CD8-positive, alpha-beta memory T cell (primary cell): Measurements from ENCODE around the gene TRIM44. TPM values are rescaled to one million over a fixed set of nuclear protein-coding genes. Genes with fewer than 3 reads are reported as not detected.
A peak's percentile ranks its signal among the peaks of the same experiment; 100 is the strongest.

Experiments
- CTCF ChIA-PET: fragments of 350-600 bp; sonication (Branson Sonifier 250); formaldehyde crosslinking; loops from one replicate; lab custom pipeline; 2021; ENCODE audit warnings: antibody characterized with exemption; lab: Charles Lee
- POLR2A ChIA-PET: fragments of 350-600 bp; sonication (Branson Sonifier 250); formaldehyde crosslinking; loops from one replicate; lab custom pipeline; 2021; ENCODE audit warnings: antibody characterized with exemption; lab: Charles Lee
- DNase-seq, 5 donors: peaks; one replicate each; pipeline versions ENCODE4 v3.0.0 to v3.0.0-alpha.2; 2020 to 2022; ENCODE audit warnings: mixed read lengths in 1 of 5
- H3K27ac ChIP-seq: one replicate; pipeline ENCODE4 v1.7.0; 2013; ENCODE audit warnings: low read depth, mild to moderate bottlenecking, low read length, moderate library complexity
- H3K27me3 ChIP-seq: 2 replicates; pipeline ENCODE4 v1.7.0; 2013; ENCODE audit warnings: low read length, mild to moderate bottlenecking; ENCODE audit not compliant: insufficient read depth, poor library complexity, severe bottlenecking
- H3K36me3 ChIP-seq: 2 replicates; pipeline ENCODE4 v1.7.0; 2013; ENCODE audit warnings: mild to moderate bottlenecking, low read length, moderate library complexity; ENCODE audit not compliant: insufficient read depth
- H3K4me1 ChIP-seq: 2 replicates; pipeline ENCODE4 v1.7.0; 2013; ENCODE audit warnings: mild to moderate bottlenecking, low read length, moderate library complexity; ENCODE audit not compliant: insufficient read depth
- H3K4me3 ChIP-seq: 2 replicates; pipeline ENCODE4 v1.7.0; 2013; ENCODE audit warnings: mild to moderate bottlenecking, low read length
- H3K9me3 ChIP-seq: 2 replicates; pipeline ENCODE4 v1.7.0; 2013; ENCODE audit warnings: mild to moderate bottlenecking, low read length
- H3K27ac Mint-ChIP-seq, 8 donors: one replicate each; pipeline ENCODE4 v1.8.0; 2020 to 2021; ENCODE audit warnings: mixed read lengths in 8 of 8, mild to moderate bottlenecking in 6 of 8, inconsistent platforms in 3 of 8, moderate library complexity in 3 of 8
- H3K27me3 Mint-ChIP-seq, 2 donors: one replicate each; pipeline ENCODE4 v1.8.0; 2020 to 2021; ENCODE audit warnings: mixed read lengths in 2 of 2, mild to moderate bottlenecking in 1 of 2, moderate library complexity in 1 of 2
- H3K36me3 Mint-ChIP-seq, 3 donors: one replicate each; pipeline ENCODE4 v1.8.0; 2020 to 2021; ENCODE audit warnings: mixed read lengths in 3 of 3, inconsistent platforms in 1 of 3, mild to moderate bottlenecking in 1 of 3
- H3K4me1 Mint-ChIP-seq, 3 donors: one replicate each; pipeline ENCODE4 v1.8.0; 2020 to 2021; ENCODE audit warnings: mixed read lengths in 3 of 3, inconsistent platforms in 1 of 3, mild to moderate bottlenecking in 1 of 3
- H3K4me3 Mint-ChIP-seq, 7 donors: one replicate each; pipeline ENCODE4 v1.8.0; 2020 to 2021; ENCODE audit warnings: mixed read lengths in 7 of 7, mild to moderate bottlenecking in 6 of 7, moderate library complexity in 4 of 7, inconsistent platforms in 2 of 7
- H3K9me3 Mint-ChIP-seq, 5 donors: one replicate each; pipeline ENCODE4 v1.8.0; 2020 to 2022; ENCODE audit warnings: mixed read lengths in 5 of 5, mild to moderate bottlenecking in 3 of 5, moderate library complexity in 2 of 5, inconsistent platforms in 1 of 5
- polyA plus RNA-seq: library from polyadenylated mRNA; unstranded; fragments of 300-500 nt; fragmentation: Illumina TruSeq; gene quantifications from one replicate; pipeline ENCODE4 v1.2.3, GENCODE V29; 2021
- total RNA-seq, 2 experiments: library from RNA; stranded (reverse); gene quantifications; one replicate each; pipeline ENCODE4 v1.2.3, GENCODE V29; 2021

TRIM44 gene, protein sequence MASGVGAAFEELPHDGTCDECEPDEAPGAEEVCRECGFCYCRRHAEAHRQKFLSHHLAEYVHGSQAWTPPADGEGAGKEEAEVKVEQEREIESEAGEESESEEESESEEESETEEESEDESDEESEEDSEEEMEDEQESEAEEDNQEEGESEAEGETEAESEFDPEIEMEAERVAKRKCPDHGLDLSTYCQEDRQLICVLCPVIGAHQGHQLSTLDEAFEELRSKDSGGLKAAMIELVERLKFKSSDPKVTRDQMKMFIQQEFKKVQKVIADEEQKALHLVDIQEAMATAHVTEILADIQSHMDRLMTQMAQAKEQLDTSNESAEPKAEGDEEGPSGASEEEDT
- 10 to 100 TPM; 36.8 to 40.4 TPM for total RNA-seq
- 40.4 TPM for polyA plus RNA-seq

DNA sequence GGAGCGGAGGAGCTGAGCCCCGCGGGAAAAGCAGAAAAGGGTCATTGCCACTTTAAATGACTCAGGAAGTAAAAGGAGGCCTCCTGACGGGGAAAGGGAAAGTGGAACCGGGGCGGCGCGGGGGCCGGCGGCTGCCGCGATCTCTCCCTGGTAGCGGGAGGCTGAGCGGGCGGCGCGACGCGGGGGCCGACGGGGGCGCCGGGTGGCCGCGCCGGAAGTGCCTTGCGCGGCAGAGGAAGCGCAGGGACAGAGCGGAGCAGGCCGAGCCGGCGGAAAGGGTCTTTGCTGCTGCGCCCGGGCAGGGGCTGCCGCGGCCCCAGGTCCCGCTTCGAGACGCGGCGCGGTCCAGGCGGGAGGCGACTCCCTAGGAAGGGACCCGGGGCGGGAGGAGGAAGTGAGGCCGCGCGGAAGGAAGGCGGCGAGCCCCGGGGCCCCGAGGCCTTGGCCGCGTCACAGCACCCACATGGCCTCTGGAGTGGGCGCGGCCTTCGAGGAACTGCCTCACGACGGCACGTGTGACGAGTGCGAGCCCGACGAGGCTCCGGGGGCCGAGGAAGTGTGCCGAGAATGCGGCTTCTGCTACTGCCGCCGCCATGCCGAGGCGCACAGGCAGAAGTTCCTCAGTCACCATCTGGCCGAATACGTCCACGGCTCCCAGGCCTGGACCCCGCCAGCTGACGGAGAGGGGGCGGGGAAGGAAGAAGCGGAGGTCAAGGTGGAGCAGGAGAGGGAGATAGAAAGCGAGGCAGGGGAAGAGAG is at the start of gene TRIM44:
Gene TRIM44 (plus strand): TSS at position 127 of the 759 bp plus-strand sequence. CDS start 337 bp downstream, at position 464.
- H3K36me3 Mint-ChIP-seq, result peaks cover 14 to 32% (median 30%) of the 10 kb centered on the region in 3 donors
- CTCF ChIA-PET, result interaction anchor here (2.2 kb wide), 1 partner anchor 159 kb away, joined by 6 read pairs; no protein-coding TSS in a partner anchor
- H3K9me3 ChIP-seq, result peaks cover 14% of the 10 kb centered on the region
- H3K27me3 ChIP-seq, result no peaks in the 10 kb centered on the region
- H3K4me3 ChIP-seq, result peak within 1 kb of the TSS; percentile 90
- H3K4me1 Mint-ChIP-seq, result peaks cover 45 to 59% (median 54%) of the 10 kb centered on the region in 3 donors
- DNase-seq, result peak; percentile 63 to 85 (median 82)
- POLR2A ChIA-PET, result no interaction called here
- H3K27ac Mint-ChIP-seq, result peak within 1 kb of the TSS; percentile 93 to 99 (median 96)
- H3K27ac ChIP-seq, result peak within 1 kb of the TSS; percentile 73
- H3K36me3 ChIP-seq, result no peaks in the 10 kb centered on the region
- H3K9me3 Mint-ChIP-seq, result peaks cover 21 to 33% (median 27%) of the 10 kb centered on the region in 5 donors
- peak within 1 kb of the TSS; percentile 92 to 99 (median 96) for H3K4me3 Mint-ChIP-seq
- H3K27me3 Mint-ChIP-seq, result peaks cover 5 to 14% of the 10 kb centered on the region in 2 donors
- peaks cover 31% of the 10 kb centered on the region for H3K4me1 ChIP-seq

DNA sequence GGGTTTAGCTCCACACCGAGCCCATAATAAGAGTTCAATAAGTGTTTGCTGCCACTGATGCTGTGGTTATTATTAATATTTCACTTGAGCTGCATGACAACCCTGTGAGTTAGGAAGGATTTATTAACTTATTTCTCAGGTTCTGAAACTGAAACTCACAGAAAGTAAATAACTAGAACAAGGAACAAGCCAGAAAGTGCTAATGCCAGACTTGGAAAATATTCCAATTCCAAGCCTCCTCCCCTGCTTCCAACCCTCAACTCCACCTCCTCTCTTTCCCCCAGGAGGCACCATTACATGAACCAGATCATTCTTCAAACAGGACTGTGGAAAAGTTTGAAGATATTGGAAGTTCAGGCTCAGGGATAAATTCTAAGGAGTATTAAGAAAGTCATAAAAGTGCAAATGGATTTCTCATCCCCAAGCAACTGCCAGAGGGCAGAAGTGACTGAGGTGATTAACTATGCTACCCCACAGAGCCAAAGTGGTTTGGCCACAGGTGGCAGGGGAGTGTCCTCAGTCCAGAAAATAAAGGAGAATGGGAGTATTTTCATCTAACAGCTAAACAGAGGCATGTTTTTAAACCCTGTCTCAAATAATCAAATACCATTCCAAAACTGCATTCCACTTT is 47.5 kb upstream of the TRIM44 start:
- no peak overlapping the region for H3K4me3 ChIP-seq
- H3K27ac ChIP-seq, result no peak overlapping the region

GRCh38 chr11:35615921-35616900 is 46.4 kb upstream of the TRIM44 start:
- Histone ChIP-seq H3K4me1 (peaks cover 12% of the 10 kb centered on the region), H3K27me3 (peaks cover 15% of the 10 kb centered on the region), H3K9me3 (no peaks in the 10 kb centered on the region), H3K4me3 (no peak overlapping the region), H3K27ac (no peak overlapping the region), H3K36me3 (no peaks in the 10 kb centered on the region)
- DNase-seq, result peak in 2 of 5 donors; percentile 27 to 31
- Mint-ChIP-seq H3K4me3 (peak overlapping the region in 1 of 7 donors; percentile 38), H3K27me3 (peaks cover 31 to 66% of the 10 kb centered on the region in 2 donors), H3K4me1 (peaks cover 10 to 16% (median 11%) of the 10 kb centered on the region in 3 donors), H3K9me3 (no peaks in the 10 kb centered on the region), H3K36me3 (no peaks in the 10 kb centered on the region), H3K27ac (no peak overlapping the region)
- ChIA-PET CTCF (interaction anchor here (0.7 to 1.3 kb wide), 4 partner anchors 10 to 877 kb away, joined by 3 to 12 read pairs (median 4); no protein-coding TSS in a partner anchor), POLR2A (no interaction called here)

More for the DNA sequence above, 47.5 kb upstream of the TRIM44 start:
- ChIA-PET POLR2A (no interaction called here), CTCF (interaction anchor here (1.3 to 1.4 kb wide), 3 partner anchors 9 to 878 kb away, joined by 3 to 12 read pairs (median 3); no protein-coding TSS in a partner anchor)
- peaks cover 7 to 12% (median 9%) of the 10 kb centered on the region in 3 donors for H3K4me1 Mint-ChIP-seq
- no peak overlapping the region for H3K27ac Mint-ChIP-seq
- no peaks in the 10 kb centered on the region for H3K9me3 Mint-ChIP-seq
- Histone ChIP-seq H3K27me3 (peaks cover 10% of the 10 kb centered on the region), H3K36me3 (no peaks in the 10 kb centered on the region), H3K4me1 (peaks cover 11% of the 10 kb centered on the region), H3K9me3 (no peaks in the 10 kb centered on the region)
- no peak for DNase-seq
- peaks cover 25 to 65% of the 10 kb centered on the region in 2 donors for H3K27me3 Mint-ChIP-seq
- H3K4me3 Mint-ChIP-seq, result no peak overlapping the region
- H3K36me3 Mint-ChIP-seq, result no peaks in the 10 kb centered on the region

- no peak overlapping the region for H3K4me3 ChIP-seq
Observed at GRCh38 chr11:35617316-35617686, 45.3 kb upstream of the TRIM44 start.

DNA sequence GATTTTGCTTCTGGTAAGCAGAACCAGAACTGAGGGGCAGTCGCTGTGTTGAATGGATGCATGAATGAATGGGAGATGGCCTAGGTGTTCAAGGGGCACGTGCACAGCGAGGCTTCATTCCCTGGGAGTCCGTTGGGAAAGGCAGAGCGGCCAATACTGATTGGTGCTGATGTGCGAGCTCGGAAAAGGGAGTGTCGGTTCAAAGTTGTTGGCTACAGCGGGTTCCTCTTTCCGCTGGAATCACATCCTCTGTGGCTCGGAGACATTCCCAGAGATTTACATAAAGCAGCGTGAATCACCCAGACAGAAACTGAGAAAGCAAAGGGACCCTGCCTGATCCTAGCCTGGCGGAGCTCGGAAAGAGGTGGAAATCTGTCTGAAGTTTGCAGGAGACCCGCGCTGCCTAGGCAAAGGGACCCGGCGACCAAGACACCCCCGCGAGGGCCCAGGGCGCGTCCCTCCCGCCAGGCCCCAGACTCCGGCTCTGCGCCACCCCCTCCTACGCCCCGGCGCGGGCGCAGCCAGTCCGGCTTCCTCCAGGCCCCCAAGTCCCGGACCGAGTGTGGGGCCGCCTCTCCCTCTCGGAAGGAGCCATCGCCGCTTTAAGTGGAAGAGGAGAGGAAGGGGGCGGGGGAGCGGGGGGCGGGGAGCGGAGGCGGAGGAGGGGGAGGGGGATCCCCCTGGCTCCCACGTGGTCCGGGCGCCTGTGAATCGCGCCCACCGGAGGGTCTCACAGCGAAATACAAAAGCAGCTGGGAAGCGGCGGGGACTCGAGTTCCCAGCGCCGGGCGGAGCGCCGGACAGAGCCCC is 44.7 kb upstream of the TRIM44 start, which contains the start of gene FJX1:
Gene FJX1 (plus strand): TSS at position 774 of the 810 bp plus-strand sequence. CDS start 177 bp downstream, outside the sequence.
- Mint-ChIP-seq H3K4me3 (peak within 1 kb of the TSS; percentile 28 to 77 (median 69)), H3K9me3 (no peaks in the 10 kb centered on the region), H3K4me1 (peaks cover 10 to 16% (median 11%) of the 10 kb centered on the region in 3 donors), H3K27ac (peak within 1 kb of the TSS in 1 of 8 donors; percentile 15), H3K36me3 (no peaks in the 10 kb centered on the region), H3K27me3 (peaks cover 31 to 70% of the 10 kb centered on the region in 2 donors)
- DNase-seq, result no peak
- Histone ChIP-seq H3K27me3 (peaks cover 21% of the 10 kb centered on the region), H3K27ac (no peak within 1 kb of the TSS), H3K36me3 (no peaks in the 10 kb centered on the region), H3K4me3 (no peak within 1 kb of the TSS), H3K9me3 (no peaks in the 10 kb centered on the region), H3K4me1 (peaks cover 12% of the 10 kb centered on the region)
- ChIA-PET CTCF (interaction anchor here (1.3 to 1.6 kb wide), 3 partner anchors 204 to 649 kb away, joined by 3 to 5 read pairs (median 4); no protein-coding TSS in a partner anchor), POLR2A (no interaction called here)

More at GRCh38 chr11:35617316-35617686, 45.3 kb upstream of the TRIM44 start:
- Mint-ChIP-seq H3K4me1 (peaks cover 10 to 16% (median 11%) of the 10 kb centered on the region in 3 donors), H3K9me3 (no peaks in the 10 kb centered on the region), H3K4me3 (peak overlapping the region in 6 of 7 donors; percentile 28 to 77 (median 70)), H3K27me3 (peaks cover 33 to 69% of the 10 kb centered on the region in 2 donors), H3K36me3 (no peaks in the 10 kb centered on the region), H3K27ac (peak overlapping the region in 1 of 8 donors; percentile 15)
- Histone ChIP-seq H3K27ac (no peak overlapping the region), H3K4me1 (peaks cover 12% of the 10 kb centered on the region), H3K36me3 (no peaks in the 10 kb centered on the region), H3K27me3 (peaks cover 19% of the 10 kb centered on the region), H3K9me3 (no peaks in the 10 kb centered on the region)
- DNase-seq, result no peak
- ChIA-PET POLR2A (no interaction called here), CTCF (interaction anchor here (1.3 to 1.6 kb wide), 3 partner anchors 205 to 650 kb away, joined by 3 to 5 read pairs (median 4); no protein-coding TSS in a partner anchor)

- DNase-seq, result peak in 1 of 5 donors; percentile 13
- H3K27me3 Mint-ChIP-seq, result peaks cover 29 to 74% of the 10 kb centered on the region in 2 donors
- CTCF ChIA-PET, result interaction anchor here (1.3 to 1.6 kb wide), 2 partner anchors 203 to 647 kb away, joined by 3 to 5 read pairs; no protein-coding TSS in a partner anchor
- Histone ChIP-seq H3K4me3 (no peak overlapping the region), H3K9me3 (no peaks in the 10 kb centered on the region), H3K36me3 (no peaks in the 10 kb centered on the region), H3K4me1 (peaks cover 12% of the 10 kb centered on the region), H3K27me3 (peaks cover 23% of the 10 kb centered on the region), H3K27ac (no peak overlapping the region)
- peaks cover 10 to 16% (median 11%) of the 10 kb centered on the region in 3 donors for H3K4me1 Mint-ChIP-seq
- POLR2A ChIA-PET, result no interaction called here
- H3K9me3 Mint-ChIP-seq, result no peaks in the 10 kb centered on the region
- H3K36me3 Mint-ChIP-seq, result no peaks in the 10 kb centered on the region
- no peak overlapping the region for H3K4me3 Mint-ChIP-seq
- no peak overlapping the region for H3K27ac Mint-ChIP-seq
Observed at GRCh38 chr11:35618497-35619115, 44.0 kb upstream of the TRIM44 start.
